CD4-positive, alpha-beta T cell treated with Interleukin-21 for 1 hour (primary cell): Measurements from ENCODE around the gene REG3G.

Source experiments
- DNase-seq: peaks from one replicate; pipeline ENCODE4 v3.0.0-alpha.2; 2020

Gene REG3G

GRCh38 chr2:79025421-79025820, at the start of gene REG3G:
REG3G (plus strand) TSS chr2:79025702; CDS start chr2:79026094, 392 bp downstream.
- no peak for DNase-seq

- peak; percentile 18 for DNase-seq
Measured at GRCh38 chr2:78977661-78978145, 47.8 kb upstream of the REG3G start.

- DNase-seq, result no peak
Measured at GRCh38 chr2:78978340-78978739, 47.2 kb upstream of the REG3G start.

- DNase-seq, result peak; percentile 1
Measured at GRCh38 chr2:78979380-78980151, 45.9 kb upstream of the REG3G start.

- no peak for DNase-seq
Measured at GRCh38 chr2:78980152-78980465, 45.4 kb upstream of the REG3G start.

GRCh38 chr2:78980871-78981270, 44.6 kb upstream of the REG3G start:
- DNase-seq, result no peak

- DNase-seq, result no peak
Measured at GRCh38 chr2:78982638-78983330, 42.7 kb upstream of the REG3G start.

- DNase-seq, result no peak
Measured at GRCh38 chr2:78984386-78984785, 41.1 kb upstream of the REG3G start.

GRCh38 chr2:78985558-78985957, 39.9 kb upstream of the REG3G start:
- DNase-seq, result no peak

- DNase-seq, result no peak
Measured at GRCh38 chr2:78989051-78989450, 36.5 kb upstream of the REG3G start.

GRCh38 chr2:78992451-78992806, 33.1 kb upstream of the REG3G start:
- no peak for DNase-seq

GRCh38 chr2:78992807-78993517, 32.5 kb upstream of the REG3G start:
- no peak for DNase-seq

GRCh38 chr2:78993518-78994148, 31.9 kb upstream of the REG3G start:
- DNase-seq, result no peak

- no peak for DNase-seq
Measured at GRCh38 chr2:78994789-78995188, 30.7 kb upstream of the REG3G start.

- no peak for DNase-seq
Measured at GRCh38 chr2:78999406-78999805, 26.1 kb upstream of the REG3G start.

- no peak for DNase-seq
Measured at GRCh38 chr2:79000008-79000576, 25.4 kb upstream of the REG3G start.

GRCh38 chr2:79001285-79001684, 24.2 kb upstream of the REG3G start:
- no peak for DNase-seq

- DNase-seq, result no peak
Measured at GRCh38 chr2:79004680-79005079, 20.8 kb upstream of the REG3G start.

GRCh38 chr2:79005216-79005615, 20.3 kb upstream of the REG3G start:
- no peak for DNase-seq

- no peak for DNase-seq
Measured at GRCh38 chr2:79009388-79009787, 16.1 kb upstream of the REG3G start.

- DNase-seq, result no peak
Measured at GRCh38 chr2:79011496-79011895, 14.0 kb upstream of the REG3G start.

GRCh38 chr2:79013629-79014028, 11.9 kb upstream of the REG3G start:
- DNase-seq, result no peak

- DNase-seq, result no peak
Measured at GRCh38 chr2:79016342-79016741, 9.2 kb upstream of the REG3G start.
